ENCODE data around the gene PRRG4.
"Not testable (repeated sequence)": the region's sequence is repeated elsewhere in the genome, so short reads cannot be mapped to it uniquely, and the experiment has no call there.

PRRG4 gene

DNA sequence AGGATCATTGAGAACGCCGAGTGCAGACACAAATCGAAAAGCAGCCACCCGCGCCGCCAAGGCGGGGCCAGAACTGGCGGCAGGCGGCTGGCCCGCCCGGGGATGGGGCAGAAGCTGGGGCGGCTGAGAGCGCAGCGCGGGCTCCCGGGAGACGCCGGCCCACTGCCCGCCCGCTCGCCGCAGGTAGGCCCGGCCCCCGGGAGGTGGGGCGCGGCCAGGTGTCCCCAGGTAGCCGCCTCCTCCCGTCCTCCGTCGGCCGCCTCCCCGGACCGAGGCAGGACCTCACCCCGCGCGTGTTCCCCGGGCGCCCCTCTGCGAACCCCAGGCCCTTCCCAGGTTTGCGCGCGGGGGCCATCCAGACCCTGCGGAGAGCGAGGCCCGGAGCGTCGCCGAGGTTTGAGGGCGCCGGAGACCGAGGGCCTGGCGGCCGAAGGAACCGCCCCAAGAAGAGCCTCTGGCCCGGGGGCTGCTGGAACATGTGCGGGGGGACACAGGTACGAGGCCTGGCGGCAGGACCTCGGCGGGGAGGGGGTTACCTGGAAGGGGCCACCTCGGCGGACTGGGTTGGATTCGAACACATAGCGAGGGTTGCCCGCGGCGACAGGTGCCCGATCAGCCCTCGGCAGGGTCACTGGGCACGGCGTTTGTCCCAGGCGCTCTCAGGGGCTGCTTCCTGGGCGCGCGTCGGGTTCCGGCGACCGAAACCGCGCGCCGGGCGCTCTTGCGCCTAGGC, at the start of gene PRRG4:
Gene PRRG4, plus strand, starts transcription at position 248 of the 733 bp plus-strand sequence. CDS start 603 bp downstream, outside the sequence.
- DNase-seq (ENCODE audit: low read depth, low spot score), result peak; percentile 61

- DNase-seq (ENCODE audit: low read depth, low spot score), result not testable (repeated sequence)
Measured at GRCh38 chr11:32780839-32781238, 48.9 kb upstream of the PRRG4 start.

- DNase-seq (ENCODE audit: low read depth, low spot score), result no peak
Measured at GRCh38 chr11:32781721-32782120, 48.0 kb upstream of the PRRG4 start.

GRCh38 chr11:32785262-32785661, 44.5 kb upstream of the PRRG4 start:
- DNase-seq (ENCODE audit: low read depth, low spot score), result no peak

- DNase-seq (ENCODE audit: low read depth, low spot score), result no peak
Measured at GRCh38 chr11:32786811-32787210, 42.9 kb upstream of the PRRG4 start.

DNA sequence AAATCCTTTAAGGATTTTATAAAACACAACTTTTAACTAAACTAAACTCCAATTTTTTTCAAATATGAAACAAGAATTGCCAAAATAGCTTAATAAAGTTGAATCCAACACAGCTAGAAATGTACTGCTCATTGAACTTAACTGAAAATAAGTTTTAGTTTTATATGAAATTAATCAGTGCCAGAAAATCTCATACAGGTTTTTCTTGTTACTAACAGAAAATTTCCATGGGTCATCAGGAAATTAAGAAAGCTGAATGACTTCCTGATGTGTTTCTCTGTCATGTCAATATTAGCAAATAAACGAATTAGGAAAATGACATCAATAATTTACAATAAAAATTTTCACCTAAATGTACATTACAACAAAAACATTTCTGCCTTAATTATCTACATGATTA, 38.8 kb upstream of the PRRG4 start:
- DNase-seq (ENCODE audit: low read depth, low spot score), result no peak

GRCh38 chr11:32792111-32792947, 37.4 kb upstream of the PRRG4 start:
- no peak for DNase-seq (ENCODE audit: low read depth, low spot score)

- DNase-seq (ENCODE audit: low read depth, low spot score), result peak; percentile 64
Measured at GRCh38 chr11:32792948-32793475, 36.7 kb upstream of the PRRG4 start.

DNA sequence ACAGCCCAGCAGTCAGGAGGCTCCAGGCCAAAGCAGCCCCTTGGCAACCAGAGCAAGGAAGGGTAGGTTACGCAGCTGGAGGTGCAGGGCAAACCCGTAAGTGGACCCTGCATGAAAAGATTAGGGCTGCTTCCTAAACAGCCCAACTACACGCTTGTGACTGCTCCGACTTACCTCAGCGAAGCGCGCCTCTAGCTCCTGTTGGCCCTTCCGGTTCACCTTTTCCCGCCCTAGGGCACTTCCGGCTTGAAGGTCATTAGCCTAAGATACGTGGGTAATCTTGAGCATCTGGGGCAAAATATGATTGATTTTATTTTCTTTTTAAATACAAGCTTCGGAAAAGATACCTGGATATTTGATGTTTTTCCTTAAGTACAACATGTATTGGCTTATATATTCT, 35.3 kb upstream of the PRRG4 start, which contains the start of gene CCDC73:
Gene CCDC73, minus strand, starts transcription at position 224 of the 400 bp plus-strand sequence. CDS start 34,419 bp downstream, outside the sequence.
- no peak for DNase-seq (ENCODE audit: low read depth, low spot score)

DNA sequence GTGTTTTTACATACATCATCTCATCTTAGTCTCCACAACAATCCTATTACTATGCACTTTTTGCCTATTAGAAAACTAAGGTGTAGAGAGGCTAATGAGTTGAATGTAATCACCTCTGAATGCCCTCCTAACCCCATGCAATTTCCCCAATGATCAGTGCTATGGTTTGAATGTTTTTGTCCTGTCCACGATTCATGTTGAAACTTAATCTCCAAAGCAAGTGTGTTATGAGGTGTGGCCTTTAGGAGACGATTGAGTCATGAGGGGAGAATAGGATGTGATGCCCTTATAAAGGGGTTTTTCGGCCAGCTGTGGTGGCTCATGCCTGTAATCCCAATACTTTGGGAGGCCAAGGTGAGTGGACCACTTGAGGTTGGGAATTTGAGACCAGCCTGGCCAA, 33.3 kb upstream of the PRRG4 start:
- no peak for DNase-seq (ENCODE audit: low read depth, low spot score)

GRCh38 chr11:32809313-32809712, 20.4 kb upstream of the PRRG4 start:
- peak; percentile 80 for DNase-seq (ENCODE audit: low read depth, low spot score)

DNA sequence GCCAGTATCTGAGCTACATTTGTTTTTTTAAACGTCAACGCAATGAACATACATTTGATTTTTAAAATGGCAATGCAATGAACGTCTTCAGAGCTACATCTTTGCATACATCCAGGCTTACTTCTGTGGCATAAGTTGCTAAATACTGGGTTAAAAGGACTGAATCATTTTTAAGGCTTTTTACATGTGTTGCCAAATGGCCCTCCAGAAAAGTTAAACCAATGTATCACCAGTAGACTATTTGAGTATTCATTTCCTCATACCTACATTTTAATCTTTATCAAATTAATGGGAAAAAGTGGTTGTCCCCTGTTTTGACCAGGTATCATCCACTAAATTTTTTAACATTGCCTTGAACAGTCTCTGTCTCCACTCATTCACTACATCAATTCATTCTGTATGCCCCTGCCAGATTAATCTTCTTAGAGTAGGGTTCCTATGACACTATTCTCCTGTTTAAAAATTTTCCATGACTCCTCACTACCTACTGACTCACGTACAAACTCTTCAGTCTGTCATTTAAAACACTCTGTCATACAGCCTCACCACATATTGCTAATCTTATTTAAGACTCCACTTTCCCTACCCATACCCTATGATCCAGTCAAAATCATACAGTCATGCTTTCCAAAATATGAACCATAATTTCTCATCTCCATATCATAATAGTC, 12.4 kb upstream of the PRRG4 start:
- no peak for DNase-seq (ENCODE audit: low read depth, low spot score)

GRCh38 chr11:32817852-32818183, 11.9 kb upstream of the PRRG4 start:
- no peak for DNase-seq (ENCODE audit: low read depth, low spot score)

DNA sequence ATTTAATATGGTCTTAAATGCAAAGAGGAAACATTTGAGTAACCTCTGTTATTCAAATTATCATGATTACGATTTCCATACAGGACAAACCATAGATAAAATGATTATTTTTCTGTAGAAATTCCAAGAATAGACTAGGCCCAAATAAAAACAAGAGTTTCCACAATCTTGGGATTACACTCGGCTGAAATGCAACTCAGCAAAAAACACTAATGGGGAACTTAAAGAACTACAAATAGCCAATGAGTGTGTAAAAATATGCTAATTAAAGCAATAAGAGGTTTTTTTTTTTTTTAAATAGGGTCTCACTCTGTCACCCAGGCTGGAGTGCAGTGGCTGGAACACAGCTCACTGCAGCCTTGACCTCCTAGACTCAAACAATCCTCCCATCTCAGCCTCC, 10.5 kb upstream of the PRRG4 start:
- no peak for DNase-seq (ENCODE audit: low read depth, low spot score)

DNA sequence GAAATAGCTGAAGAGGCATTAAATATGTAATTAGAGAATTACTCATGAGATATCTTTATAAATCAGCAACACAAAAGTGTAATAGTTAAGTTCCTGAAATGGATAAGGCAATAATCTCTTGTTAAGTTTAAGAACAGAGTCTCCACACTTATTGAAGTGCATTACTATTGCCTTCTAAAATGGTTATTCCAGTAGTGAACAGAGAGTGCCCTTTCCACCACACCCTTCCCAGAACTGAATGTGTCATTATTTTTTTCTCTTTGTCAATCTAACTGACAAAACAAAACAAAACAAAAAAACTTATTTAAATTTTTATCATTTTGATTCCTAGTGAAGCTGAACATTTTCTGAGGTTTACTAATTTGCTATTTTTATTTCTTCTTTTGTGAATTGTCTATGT, 9.2 kb upstream of the PRRG4 start:
- DNase-seq (ENCODE audit: low read depth, low spot score), result no peak

GRCh38 chr11:32821517-32821916, 8.2 kb upstream of the PRRG4 start:
- DNase-seq (ENCODE audit: low read depth, low spot score), result no peak

GRCh38 chr11:32821917-32822560, 7.7 kb upstream of the PRRG4 start:
- DNase-seq (ENCODE audit: low read depth, low spot score), result no peak

DNA sequence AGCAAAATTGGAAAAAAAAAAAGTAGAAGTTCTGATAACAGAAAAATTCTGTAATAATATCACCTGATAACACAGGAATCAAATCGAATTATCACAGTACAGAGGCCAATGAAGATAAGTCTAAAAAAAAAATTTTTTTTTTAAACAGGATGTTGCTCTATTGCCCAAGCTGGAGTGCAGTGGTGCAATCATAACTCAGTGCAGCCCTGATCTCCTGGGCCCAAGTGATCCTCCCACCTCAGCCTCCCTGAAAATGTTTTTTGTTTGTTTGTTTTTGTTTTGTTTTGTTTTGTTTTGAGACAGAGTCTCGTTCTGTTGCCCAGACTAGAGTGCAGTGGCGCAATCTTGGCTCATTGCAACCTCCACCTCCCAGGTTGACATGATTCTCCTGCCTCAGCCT, 6.1 kb upstream of the PRRG4 start:
- DNase-seq (ENCODE audit: low read depth, low spot score), result not testable (repeated sequence)

GRCh38 chr11:32826113-32826512, 3.6 kb upstream of the PRRG4 start:
- no peak for DNase-seq (ENCODE audit: low read depth, low spot score)

DNA sequence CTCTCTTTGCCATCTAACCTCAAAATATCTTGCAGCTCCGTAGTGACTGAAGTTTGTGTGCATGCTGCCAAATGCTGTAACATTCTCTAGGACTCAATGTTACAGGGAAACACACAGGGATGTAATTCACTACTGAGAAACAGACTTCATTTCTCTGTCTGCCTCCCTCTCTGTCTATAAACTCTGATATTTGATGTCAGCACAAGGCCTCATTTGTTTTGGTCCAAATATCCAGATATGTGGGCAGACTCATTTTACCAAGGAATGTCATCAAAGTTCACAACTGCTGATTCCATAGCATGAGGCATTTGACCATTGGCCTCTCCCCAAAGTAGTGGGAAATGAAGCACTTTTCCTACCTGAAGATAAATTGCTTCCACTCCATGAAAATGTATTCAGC, 2.5 kb upstream of the PRRG4 start:
- no peak for DNase-seq (ENCODE audit: low read depth, low spot score)

DNA sequence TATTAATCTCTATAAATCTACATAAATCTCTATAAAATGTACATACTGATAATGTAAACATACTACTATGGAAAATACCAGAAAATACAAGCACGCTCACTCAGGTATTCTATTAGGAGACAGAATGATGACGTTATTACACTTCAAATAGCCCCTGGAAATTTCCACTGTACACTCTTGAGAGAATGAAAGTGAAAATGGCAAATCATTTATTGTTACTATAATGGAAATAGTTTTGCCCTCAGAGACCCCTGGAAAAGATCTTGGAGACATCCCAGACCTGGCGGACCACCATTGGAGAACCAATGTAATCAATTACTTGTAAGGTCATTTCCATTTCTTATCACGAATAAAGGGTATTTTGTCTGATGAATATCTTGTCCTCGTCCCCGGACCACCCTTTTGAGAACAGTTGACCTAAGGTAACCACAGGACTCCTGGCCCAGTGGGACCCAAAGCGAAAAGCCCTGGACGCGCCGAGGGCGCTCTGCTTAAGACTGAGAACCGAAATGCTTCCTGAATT, 509 bp upstream of the PRRG4 start:
- no peak for DNase-seq (ENCODE audit: low read depth, low spot score)

DNA sequence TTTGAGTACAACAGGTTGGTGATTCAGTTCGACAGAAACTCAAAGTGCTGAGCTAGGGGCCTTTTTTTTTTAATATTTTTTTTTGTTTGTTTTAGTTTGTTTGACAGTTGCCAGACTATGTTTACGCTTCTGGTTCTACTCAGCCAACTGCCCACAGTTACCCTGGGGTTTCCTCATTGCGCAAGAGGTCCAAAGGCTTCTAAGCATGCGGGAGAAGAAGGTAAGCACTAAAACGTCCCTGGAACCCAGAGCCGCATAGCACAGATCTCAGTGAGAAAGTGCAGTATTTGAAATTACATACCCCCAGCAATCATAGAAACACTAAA, 649 bp downstream of the PRRG4 start:
- no peak for DNase-seq (ENCODE audit: low read depth, low spot score)
